ENCODE measurements around the gene DTNA.
"Not testable (repeated sequence)": the region's sequence is repeated elsewhere in the genome, so short reads cannot be mapped to it uniquely, and the experiment has no call there.

Gene DTNA

DNA sequence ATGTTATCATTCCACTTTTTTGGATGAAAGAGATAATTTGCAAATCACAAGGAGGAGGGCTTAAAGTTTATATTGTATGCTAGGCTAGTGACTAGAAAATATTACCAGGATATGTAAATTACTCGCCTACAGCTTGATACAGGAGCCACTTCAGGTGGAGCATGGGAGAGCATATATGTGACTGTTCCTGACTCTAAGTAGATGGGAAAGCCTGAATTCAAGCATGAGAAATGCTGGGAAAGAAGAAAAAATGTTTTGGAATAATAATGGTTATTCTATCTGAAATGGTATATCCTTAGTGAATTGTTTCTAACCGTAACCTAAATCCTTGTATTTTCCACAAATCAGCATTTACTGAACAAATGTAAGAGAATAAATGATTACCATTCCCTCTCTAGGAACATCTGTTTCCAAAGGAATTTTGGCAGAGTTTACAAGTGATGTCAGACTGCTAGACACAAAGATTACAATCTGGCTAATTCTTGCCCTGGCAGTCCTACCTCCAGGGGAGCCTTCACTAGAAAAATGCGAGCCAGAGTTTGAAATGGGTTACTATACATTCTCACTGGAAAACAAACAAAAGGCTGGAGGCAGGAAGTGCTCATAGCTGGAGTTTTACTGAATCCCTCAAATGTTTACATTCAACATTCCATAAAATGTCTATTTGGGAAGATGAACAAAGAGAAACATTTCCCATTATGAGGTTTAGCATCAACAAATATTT, 201.7 kb downstream of the DTNA start:
- DNase-seq, result no peak

GRCh38 chr18:34913837-34914661, 204.0 kb downstream of the DTNA start:
- DNase-seq, result no peak

DNA sequence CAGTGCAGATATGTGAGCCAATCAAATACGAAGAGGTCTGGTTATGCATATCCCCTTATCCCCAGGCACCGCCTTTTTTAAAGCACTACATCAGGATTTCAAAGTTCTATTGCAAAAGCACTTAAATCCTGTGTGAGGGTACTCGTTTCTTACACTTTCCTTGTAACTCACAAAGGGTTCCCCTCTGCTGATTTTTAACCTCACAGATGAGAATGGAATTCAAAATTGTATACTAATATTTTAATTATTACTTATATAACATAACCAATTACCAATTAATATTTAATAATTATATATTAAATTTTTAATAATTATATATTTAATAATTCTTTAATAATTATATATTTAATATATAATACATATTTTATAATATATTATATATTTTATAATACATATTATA, 204.9 kb downstream of the DTNA start:
- DNase-seq, result no peak

- DNase-seq, result not testable (repeated sequence)
Measured at GRCh38 chr18:34916539-34916938, 206.4 kb downstream of the DTNA start.

DNA sequence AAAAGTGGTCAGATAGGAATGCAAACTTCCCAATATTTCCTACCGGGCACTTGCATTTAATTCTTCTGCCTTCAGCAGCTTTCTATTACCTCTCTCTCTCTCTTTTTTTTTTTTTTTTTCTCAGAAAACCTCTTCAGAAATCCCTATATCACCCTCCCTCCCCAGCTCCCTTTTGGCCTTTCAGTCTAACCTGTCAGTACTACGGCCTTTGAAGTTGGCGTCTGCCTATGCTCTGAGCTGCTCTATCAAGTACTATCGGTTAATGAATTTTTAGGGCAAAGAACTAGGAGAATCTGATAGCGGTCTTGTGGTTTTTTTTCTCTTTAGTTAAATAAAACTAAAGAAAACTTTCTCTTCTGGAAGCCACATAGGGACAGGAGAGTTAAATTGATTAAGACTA, 208.8 kb downstream of the DTNA start:
- no peak for DNase-seq

GRCh38 chr18:34921226-34921625, 211.1 kb downstream of the DTNA start:
- no peak for DNase-seq

DNA sequence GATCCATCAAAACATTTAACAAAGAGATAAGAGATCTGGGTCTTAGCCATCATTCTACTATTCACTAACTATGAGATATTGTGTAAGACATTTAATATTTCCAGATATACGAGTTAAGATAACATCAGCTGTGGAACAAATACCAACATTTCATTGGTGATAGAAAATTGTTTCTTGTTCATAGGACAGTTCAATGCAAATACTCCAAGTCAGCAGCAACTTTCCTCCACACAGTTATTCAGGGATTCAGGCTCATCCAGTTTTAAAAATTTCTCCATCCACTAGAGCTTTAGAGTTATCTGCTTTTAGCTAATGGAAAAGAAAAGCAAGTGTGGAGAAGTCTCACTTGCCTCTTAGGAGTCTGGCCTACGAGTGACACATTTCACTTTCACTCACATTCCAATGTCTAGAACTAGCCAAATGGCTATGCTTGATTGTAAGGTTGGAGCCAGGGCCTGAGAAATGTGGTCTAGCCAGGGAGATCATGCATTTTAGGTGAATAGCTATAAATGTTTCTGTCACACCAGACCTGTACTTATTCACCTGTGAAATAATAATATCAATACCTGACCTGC, 211.8 kb downstream of the DTNA start:
- DNase-seq, result no peak

- DNase-seq, result not testable (repeated sequence)
Measured at GRCh38 chr18:34922594-34922993, 212.5 kb downstream of the DTNA start.

GRCh38 chr18:34923911-34924310, 213.8 kb downstream of the DTNA start:
- DNase-seq, result no peak

DNA sequence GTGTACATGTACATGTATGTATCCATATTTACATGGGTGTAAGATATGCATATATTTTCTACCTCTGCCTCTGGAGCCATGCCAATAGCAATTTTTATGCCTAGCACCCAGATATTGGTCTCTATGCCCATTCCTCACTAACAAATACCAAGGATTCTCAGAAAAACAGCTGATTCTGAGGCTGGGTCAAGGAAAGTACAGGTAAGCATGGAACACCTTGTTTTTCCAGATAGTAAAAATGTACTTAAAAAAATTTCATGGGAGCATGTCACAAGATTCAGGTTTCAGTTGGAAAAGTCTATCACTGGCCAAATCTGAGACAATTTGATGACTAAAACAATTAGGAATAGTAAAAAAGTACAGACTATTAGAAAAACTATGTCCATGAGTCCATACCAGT, 216.6 kb downstream of the DTNA start:
- no peak for DNase-seq

- DNase-seq, result no peak
Measured at GRCh38 chr18:34928088-34928753, 218.1 kb downstream of the DTNA start.

DNA sequence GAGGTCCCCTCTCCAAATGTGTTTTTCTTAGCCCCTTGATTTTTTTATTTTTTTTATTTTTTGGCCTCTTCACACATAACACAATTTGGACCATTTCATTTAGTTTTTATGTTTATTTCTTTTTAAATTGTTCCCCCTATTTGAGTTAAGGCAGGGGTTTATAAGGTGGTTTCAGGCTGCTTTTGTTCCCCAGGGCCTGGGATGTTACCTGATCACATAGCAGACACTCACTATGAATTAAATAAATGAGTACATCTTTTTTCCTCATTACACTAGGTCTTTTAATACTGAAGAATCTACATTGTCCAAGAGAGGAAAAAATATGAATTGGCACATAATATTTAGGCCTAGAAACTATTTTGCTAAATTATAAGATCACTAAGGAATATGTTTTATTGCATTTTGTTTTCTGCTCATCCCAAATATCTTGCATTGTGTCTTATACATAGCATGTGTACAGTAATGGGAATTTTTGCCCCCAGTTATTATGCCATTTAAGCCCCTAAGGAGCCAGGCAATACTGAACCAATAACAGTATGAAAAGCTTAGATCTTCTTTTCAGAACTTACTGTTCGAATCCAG, 218.7 kb downstream of the DTNA start:
- DNase-seq, result no peak

DNA sequence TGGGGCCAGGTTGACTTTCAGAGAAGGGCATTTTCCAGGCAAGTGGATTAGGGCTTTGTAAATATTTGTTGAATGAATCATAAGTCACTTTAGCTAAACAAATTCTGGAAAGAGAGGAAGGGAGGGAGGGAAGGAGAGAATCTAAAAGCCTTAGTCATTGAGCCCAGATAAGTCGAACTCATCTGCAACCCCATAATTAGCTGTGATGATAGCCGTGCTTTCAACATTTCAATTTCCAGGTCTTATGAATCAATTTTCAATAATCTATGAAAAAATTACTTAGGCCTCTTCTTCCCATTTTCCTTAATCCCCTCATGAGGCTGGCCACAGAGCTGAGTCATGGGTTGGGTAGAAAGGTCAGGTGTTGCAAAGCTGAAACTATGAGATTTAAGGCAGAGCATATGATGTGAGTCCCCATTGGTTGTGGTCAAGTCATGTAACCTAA, 219.3 kb downstream of the DTNA start:
- DNase-seq, result peak; percentile 44

DNA sequence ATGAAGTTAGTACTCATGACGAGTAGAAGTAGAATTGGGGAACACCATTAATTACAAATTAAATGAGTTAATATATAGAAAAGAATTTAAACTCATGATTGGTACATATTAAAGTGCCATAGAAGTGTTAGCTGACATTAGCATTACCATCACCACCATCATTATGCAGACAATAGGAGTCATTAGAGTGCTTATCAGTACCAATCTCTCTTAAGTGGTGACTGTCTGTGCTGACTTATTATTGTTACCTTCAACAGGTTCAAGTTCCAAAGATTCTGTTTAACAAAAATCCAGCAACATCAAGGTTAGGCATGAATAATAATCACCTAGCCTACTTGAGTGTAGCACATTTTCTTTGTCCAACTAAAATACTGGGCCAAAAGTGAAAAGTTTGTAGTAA, 222.3 kb downstream of the DTNA start:
- DNase-seq, result no peak

DNA sequence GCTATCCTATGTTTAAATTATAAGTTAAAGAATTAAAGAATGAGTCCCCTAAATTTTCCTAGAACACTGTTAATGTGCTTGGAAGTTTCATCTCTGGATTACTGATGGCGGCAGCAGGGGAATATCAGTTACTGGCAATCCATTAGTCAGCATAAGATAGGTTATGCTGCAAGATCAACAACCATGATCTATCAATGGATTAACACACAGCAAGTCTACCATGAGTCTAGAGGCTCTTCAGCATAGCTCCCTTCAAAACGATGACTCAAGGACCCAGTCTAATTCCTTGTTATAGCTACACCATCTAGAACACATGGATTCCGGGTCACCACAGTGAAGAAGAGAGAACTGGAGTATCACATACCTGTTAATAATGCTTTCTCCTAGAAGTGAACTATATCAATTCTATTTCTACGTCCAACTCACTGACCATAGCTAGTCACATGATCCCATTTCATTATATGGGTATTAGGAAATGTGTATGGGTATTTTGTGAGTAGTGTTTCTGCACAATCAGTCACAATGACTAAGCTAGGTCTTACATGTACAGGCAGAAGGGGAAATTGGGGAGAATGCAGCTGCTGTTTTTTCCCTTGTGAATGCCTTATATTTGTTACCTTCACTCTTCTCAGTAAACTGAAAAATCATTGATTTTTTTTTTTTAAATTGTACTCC, 222.8 kb downstream of the DTNA start:
- no peak for DNase-seq

- DNase-seq, result no peak
Measured at GRCh38 chr18:34933909-34934661, 224.0 kb downstream of the DTNA start.

DNA sequence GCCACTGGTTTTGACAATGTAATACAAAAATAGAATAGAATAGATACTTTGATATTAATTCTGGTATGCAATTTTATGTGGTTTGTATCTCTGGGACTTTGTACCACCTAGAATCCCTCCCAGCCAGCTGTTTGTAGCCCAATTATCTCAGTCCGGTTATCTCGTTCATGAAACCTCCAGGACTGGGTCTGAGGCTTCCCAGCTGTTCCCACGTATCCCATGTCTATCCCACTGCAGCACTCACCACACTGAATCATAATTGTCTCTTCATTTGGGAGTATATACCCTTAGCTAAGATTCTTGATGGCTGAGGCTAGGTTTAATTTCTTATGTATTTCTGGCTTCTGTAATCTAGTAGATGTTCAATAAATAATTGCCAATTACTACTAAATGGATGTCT, 226.7 kb downstream of the DTNA start:
- DNase-seq, result no peak

GRCh38 chr18:34938090-34938489, 228.0 kb downstream of the DTNA start:
- no peak for DNase-seq
